HepG2 (cell line): Measurements from ENCODE around the gene SLC36A2.

Source experiments
- HDAC6 ChIP-seq: fragments of 200-600 bp; sonication (generic); IDR thresholded peaks from 2 replicates; pipeline ENCODE4 v1.7.0; 2017; ENCODE audit warnings: mild to moderate bottlenecking, antibody characterized with exemption, low read length, low read depth
- ZFP37 ChIP-seq: sonication (generic); formaldehyde crosslinking; IDR thresholded peaks from 2 replicates; pipeline ENCODE4 v1.4.0; 2020; ENCODE audit warnings: missing genetic modification reagents, borderline replicate concordance
- ZNF232 ChIP-seq: sonication (generic); formaldehyde crosslinking; IDR thresholded peaks from 2 replicates; pipeline ENCODE4 v1.4.0; 2020; ENCODE audit warnings: missing genetic modification reagents, borderline replicate concordance

DNA sequence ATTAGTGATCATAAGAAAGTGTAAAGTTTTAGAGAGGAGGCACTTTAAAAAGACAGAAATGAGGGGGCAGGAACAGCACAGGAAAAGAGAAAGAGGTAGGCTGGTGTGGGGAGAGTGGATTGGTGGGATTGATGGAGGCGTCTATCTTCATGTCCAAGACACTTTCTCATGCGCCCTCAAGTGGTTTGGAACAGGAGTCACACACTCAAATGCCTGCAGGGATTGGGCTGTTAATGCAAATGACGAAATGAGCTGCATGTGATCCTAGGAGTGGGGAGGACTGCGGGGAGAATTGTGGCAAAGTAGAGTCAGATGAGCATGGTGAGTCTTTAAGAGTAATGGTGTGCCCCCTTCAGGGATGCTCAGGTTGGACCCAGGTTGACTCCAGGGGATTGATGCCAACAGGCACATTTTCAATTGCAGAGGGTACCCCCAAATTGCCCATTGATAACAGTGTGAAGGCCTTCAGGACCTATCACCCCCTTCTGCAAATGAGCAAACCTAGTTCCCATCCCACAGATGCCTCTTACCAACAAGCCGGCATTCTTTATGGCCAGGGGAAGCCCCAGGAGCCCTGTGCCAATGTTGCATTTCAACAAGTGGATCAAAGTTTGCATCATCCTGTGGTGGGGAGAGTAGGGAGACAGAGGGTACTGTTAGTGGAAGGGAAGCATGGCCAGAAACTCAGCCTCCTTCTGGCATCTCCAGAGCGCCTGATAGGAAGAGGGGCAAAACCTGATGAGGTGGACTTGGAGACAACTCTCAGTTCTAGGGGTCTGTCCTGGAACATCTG lies 49.1 kb downstream of the SLC36A2 start:
- TF ChIP-seq ZNF232 (CRISPR knock-in tag) (no peak), HDAC6 (no peak), ZFP37 (no peak)
